Esophagus muscularis mucosa (tissue), 4 donors: ENCODE results near the gene SLC25A43. TPM values are rescaled to one million over a fixed set of nuclear protein-coding genes. Genes with fewer than 3 reads are reported as not detected.
A peak's percentile ranks its signal among the peaks of the same experiment; 100 is the strongest.
"Not testable (repeated sequence)": the region's sequence is repeated elsewhere in the genome, so short reads cannot be mapped to it uniquely, and the experiment has no call there.

Experiments
- DNase-seq: peaks from one replicate; pipeline ENCODE4 v3.0.0-alpha.2; 2017; ENCODE audit errors: extremely low spot score
- H3K27ac ChIP-seq, 4 donors: fragments of 200-600 bp; sonication (generic); replicated peaks in 1 of 4; 1 replicate in 3 of 4; 2 replicates in 1 of 4; pipeline ENCODE4 v1.5.1; 2016 to 2019; ENCODE audit warnings: mild to moderate bottlenecking in 1 of 4
- H3K27me3 ChIP-seq, 4 donors: fragments of 200-600 bp; sonication (generic); one replicate each; pipeline versions ENCODE4 v1.5.1 to v1.6.0; 2016 to 2019
- H3K36me3 ChIP-seq, 4 donors: fragments of 200-600 bp; sonication (generic); one replicate each; pipeline ENCODE4 v1.5.1; 2016 to 2019
- H3K4me1 ChIP-seq, 4 donors: fragments of 200-600 bp; sonication (generic); one replicate each; pipeline ENCODE4 v1.5.1; 2016 to 2019
- H3K4me3 ChIP-seq, 4 donors: fragments of 200-600 bp; sonication (generic); 1 replicate in 2 of 4; 2 replicates in 2 of 4; pipeline ENCODE4 v1.5.1; 2016 to 2019; ENCODE audit warnings: mild to moderate bottlenecking in 4 of 4, moderate library complexity in 1 of 4
- H3K9me3 ChIP-seq, 4 donors: fragments of 200-600 bp; sonication (generic); 1 replicate in 3 of 4; 2 replicates in 1 of 4; pipeline ENCODE4 v1.5.1; 2016 to 2019
- EP300 ChIP-seq: sonication (generic); formaldehyde crosslinking; IDR thresholded peaks from one replicate; pipeline ENCODE4 v1.6.1; 2017; ENCODE audit warnings: antibody characterized with exemption
- POLR2A ChIP-seq: fragments of 450-650 bp; IDR thresholded peaks from one replicate; pipeline ENCODE4 v1.6.1; 2017; ENCODE audit warnings: antibody characterized with exemption, moderate library complexity, mild to moderate bottlenecking, low read depth
- POLR2AphosphoS5 ChIP-seq, 2 donors: sonication (generic); formaldehyde crosslinking; IDR thresholded peaks; one replicate each; pipeline ENCODE4 v1.6.1; 2017; ENCODE audit warnings: antibody characterized with exemption in 2 of 2
- WGBS: methylation state at CpG from one replicate; pipeline ENCODE4 v1.1.5; 2018; 5-methylcytosine and 5-hydroxymethylcytosine counted together
- intact Hi-C: fragments of 100-400 bp; cut with DNase I; formaldehyde crosslinking; loops from one replicate; pipeline ENCODE4 v1.15.1; 2023
- total RNA-seq, 4 donors: library from RNA; depleted of rRNA; stranded (reverse); fragments of >200 nt; gene quantifications; one replicate each; pipeline versions ENCODE4 v1.1.0 to v1.2.1, GENCODE V29; 2016
- TF ChIP-seq, protein P1 (sequence below), 3 experiments: fragments of 200-600 bp in 2 of 3; fragments of 450-650 bp in 1 of 3; sonication (generic) in 2 of 3; IDR thresholded peaks; one replicate each; pipeline ENCODE4 v1.5.1; 2017 to 2019; ENCODE audit warnings: antibody characterized with exemption in 3 of 3, mild to moderate bottlenecking in 2 of 3, moderate library complexity in 1 of 3

The SLC25A43 gene
- total RNA-seq, 4 donors from 2014 or later = 6.6 to 15.4 (median 13.0) TPM

DNA sequence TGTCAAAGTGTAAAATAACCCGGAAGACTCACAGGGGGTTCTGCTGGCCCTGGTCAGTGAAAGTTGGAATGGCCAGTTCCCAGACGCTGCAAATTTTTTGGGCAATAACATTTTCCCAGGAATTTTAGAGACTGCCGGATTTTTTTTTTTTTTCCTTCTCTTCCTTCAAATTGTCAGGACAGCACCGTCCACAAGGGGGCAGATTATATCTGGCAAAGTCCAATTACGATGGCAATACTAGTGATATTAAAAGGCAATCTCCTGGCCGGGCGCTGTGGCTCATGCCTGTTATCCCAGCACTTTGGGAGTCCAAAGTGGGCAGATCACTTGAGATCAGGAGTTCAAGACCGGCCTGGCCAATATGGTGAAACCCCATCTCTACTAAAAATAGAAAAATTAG is 89.6 kb downstream of the SLC25A43 start:
- Histone ChIP-seq H3K36me3 (no peaks in the 10 kb centered on the region), H3K4me3 (no peak overlapping the region), H3K27ac (no peak overlapping the region), H3K27me3 (no peaks in the 10 kb centered on the region), H3K4me1 (no peaks in the 10 kb centered on the region), H3K9me3 (no peaks in the 10 kb centered on the region)
- DNase-seq = no peak
- WGBS = 29% methylated on average over 8 of the region's 8 CpGs
- TF ChIP-seq EP300 = no peak
- TF ChIP-seq POLR2AphosphoS5 (IDR thresholded peaks at IDR 0.05) = no peak
- TF ChIP-seq, protein P1, sequence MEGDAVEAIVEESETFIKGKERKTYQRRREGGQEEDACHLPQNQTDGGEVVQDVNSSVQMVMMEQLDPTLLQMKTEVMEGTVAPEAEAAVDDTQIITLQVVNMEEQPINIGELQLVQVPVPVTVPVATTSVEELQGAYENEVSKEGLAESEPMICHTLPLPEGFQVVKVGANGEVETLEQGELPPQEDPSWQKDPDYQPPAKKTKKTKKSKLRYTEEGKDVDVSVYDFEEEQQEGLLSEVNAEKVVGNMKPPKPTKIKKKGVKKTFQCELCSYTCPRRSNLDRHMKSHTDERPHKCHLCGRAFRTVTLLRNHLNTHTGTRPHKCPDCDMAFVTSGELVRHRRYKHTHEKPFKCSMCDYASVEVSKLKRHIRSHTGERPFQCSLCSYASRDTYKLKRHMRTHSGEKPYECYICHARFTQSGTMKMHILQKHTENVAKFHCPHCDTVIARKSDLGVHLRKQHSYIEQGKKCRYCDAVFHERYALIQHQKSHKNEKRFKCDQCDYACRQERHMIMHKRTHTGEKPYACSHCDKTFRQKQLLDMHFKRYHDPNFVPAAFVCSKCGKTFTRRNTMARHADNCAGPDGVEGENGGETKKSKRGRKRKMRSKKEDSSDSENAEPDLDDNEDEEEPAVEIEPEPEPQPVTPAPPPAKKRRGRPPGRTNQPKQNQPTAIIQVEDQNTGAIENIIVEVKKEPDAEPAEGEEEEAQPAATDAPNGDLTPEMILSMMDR (IDR thresholded peaks at IDR 0.05) = peak; percentile 43 to 61 (median 55)
- no peak for TF ChIP-seq POLR2A
- intact Hi-C loops = no loop called here

DNA sequence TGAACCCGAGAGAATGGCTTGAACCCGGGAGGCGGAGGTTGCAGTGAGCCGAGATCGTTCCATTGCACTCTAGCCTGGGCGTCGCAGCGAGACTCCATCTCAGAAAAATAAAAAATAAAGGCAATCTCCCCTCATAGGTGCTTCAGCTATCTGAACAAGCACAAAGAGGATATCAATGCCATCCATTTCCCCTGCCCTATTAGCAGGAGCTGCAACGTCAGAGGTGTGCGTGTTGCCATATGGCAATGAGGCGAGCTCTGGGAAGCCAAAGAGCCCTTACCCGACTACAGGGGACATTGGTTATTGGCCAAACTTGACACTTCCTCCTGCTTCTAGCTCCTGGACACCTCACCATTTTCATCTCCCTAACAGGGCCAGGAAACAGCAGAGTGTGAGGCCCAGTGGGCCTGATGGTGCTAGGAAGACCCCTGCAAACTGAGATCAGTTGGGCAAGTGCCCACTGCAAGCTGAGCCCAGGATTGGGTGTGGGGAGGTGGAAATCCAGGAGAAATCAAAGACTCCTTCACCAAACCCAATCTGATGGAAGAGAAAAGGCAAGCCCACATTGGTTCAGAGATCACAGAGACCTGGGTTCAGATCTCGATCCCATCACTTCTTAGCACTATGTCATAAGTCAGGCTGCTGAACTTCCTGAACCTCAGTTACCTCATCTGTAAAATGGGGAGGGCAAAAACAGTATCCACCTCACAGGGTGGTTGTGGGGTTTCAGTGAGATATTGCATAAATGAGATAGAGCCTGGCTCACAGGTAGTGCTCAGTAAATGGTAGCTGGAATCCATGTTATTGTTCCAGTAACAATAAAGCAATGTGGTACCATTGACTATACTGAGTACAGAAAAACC is 90.3 kb downstream of the SLC25A43 start:
- TF ChIP-seq POLR2AphosphoS5 (IDR thresholded peaks at IDR 0.05) = no peak
- TF ChIP-seq, protein P1 (IDR thresholded peaks at IDR 0.05) = no peak
- no peak for TF ChIP-seq POLR2A
- TF ChIP-seq EP300 = no peak
- Histone ChIP-seq H3K36me3 (no peaks in the 10 kb centered on the region), H3K27ac (no peak overlapping the region), H3K4me3 (no peak overlapping the region), H3K4me1 (no peaks in the 10 kb centered on the region), H3K9me3 (no peaks in the 10 kb centered on the region), H3K27me3 (no peaks in the 10 kb centered on the region)
- WGBS = 81% methylated on average over 13 of the region's 13 CpGs
- intact Hi-C loops = no loop called here
- DNase-seq = no peak

DNA sequence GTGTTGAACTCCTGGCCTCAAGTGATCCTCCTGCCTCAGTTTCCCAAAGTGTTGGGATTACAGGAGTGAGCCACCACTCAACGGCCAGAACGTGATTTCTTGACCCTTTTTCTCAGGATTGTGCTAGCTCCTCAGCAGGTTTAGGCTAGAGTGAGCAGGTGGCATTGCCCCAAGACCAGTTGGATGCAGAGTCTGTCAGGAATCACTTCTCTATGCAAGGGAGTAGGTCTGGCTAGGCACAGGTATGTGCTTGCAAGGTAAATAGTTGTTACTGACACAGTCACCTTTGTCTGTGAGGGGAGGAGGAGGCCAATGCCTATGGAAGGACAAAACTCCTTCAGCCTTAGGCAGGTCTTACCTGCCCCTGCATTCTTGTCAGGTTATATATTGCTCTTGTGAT is 93.3 kb downstream of the SLC25A43 start:
- intact Hi-C loops = no loop called here
- Histone ChIP-seq H3K27ac (no peak overlapping the region), H3K4me3 (no peak overlapping the region), H3K4me1 (no peaks in the 10 kb centered on the region), H3K36me3 (no peaks in the 10 kb centered on the region), H3K9me3 (no peaks in the 10 kb centered on the region), H3K27me3 (no peaks in the 10 kb centered on the region)
- TF ChIP-seq EP300 = no peak
- TF ChIP-seq, protein P1 (IDR thresholded peaks at IDR 0.05) = no peak
- no peak for TF ChIP-seq POLR2A
- TF ChIP-seq POLR2AphosphoS5 (IDR thresholded peaks at IDR 0.05) = no peak
- WGBS = 66% methylated on average over 2 of the region's 2 CpGs
- DNase-seq = no peak

DNA sequence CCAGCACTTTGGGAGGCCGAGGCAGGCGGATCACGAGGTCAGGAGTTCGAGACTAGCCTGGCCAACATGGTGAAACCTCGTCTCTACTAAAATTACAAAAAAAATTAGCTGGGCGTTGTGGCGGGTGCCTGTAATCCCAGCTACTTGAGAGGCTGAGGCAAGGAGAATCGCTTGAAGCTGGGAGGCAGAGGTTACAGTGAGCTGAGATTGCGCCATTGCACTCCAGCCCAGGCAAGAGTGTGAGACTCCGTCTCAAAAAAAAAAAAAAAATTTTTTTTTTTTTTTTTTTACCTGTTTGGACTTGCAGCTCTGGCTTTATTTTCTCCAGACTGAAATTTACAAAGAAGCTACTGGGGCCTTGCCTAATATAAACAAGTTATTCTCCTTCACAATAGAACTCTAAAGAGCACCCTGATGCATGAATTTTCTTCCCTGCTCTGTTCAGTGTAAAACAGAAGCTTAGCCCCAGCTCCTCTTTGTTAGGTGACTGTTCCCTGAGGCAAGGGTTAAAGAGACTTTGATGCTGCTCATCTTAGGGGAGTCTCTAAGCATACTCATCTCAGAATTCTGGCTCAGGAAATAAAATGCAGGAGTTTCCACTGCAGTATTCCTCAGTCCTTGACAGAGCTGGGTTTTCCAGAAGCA is 94.8 kb downstream of the SLC25A43 start:
- H3K9me3 ChIP-seq, DNase-seq, H3K36me3 ChIP-seq, H3K4me3 ChIP-seq, H3K4me1 ChIP-seq, intact Hi-C loops, H3K27me3 ChIP-seq, H3K27ac ChIP-seq: not testable (repeated sequence)
- 88% methylated on average over 9 of the region's 10 CpGs for WGBS

DNA sequence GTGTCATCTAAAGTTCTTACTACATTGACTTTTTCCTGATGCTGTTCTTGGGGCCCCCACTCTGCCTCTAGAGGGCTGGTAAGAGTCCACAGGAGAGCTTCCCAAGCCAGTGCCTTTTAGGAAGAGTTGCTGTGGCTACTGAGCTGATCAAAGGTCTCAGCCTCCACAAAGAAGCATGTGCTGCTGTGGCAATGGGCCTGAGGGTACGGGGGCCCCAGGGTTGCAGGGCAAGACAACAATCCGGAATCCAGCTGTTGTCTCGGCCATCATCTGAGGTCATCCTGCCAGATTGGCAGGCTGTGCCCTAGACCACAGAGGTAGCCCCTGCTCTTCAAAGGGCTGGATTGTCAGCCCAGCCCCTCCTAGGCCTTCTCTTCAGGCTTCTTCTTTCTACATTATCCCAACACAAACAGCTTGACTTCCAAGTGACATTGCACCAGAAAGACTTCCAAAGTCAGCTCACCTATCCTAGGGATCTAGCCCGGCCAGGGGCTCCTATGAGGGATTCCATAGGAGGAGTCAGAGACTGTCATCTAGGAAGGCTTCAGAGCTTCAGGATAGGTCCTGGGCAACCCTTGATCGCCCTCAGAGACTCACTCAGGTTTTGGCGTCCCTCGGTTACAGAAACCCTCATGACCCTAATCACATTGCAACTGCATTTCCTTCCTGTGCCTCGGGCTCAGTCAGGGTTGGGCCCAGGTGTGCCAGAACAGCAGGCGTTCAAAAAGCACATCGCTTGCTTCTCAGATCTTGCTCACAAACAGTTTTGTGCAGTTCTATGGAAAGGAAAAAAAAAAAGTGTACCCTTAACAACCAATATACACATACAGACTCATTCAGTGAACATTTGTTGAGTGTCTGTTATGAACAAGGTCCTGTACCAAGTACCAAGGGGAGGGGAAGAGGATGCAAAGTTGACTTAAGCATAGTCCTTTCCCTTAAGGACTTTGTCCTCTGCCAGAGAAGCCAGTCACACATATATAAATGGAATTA is 96.9 kb downstream of the SLC25A43 start:
- TF ChIP-seq POLR2AphosphoS5 (IDR thresholded peaks at IDR 0.05) (no peak), POLR2A (no peak), EP300 (no peak)
- TF ChIP-seq, protein P1 (IDR thresholded peaks at IDR 0.05) = no peak
- no peaks in the 10 kb centered on the region for H3K36me3 ChIP-seq
- no peak overlapping the region for H3K27ac ChIP-seq
- H3K27me3 ChIP-seq = no peaks in the 10 kb centered on the region
- WGBS = 75% methylated on average over 7 of the region's 10 CpGs
- H3K4me3 ChIP-seq = no peak overlapping the region
- DNase-seq = no peak
- H3K9me3 ChIP-seq = no peaks in the 10 kb centered on the region
- no peaks in the 10 kb centered on the region for H3K4me1 ChIP-seq
- intact Hi-C loops = no loop called here
